UCSD-AML1 (cell line): ENCODE data around the gene CHMP3.
"Not testable (repeated sequence)": the region's sequence is repeated elsewhere in the genome, so short reads cannot be mapped to it uniquely, and the experiment has no call there.

Experiments used
- DNase-seq: peaks from one replicate; lab custom pipeline; 2025; ENCODE audit not compliant: unreplicated experiment; lab: John Stamatoyannopoulos, UW

Gene CHMP3

GRCh38 chr2:86512892-86513291 is 50.4 kb downstream of the CHMP3 start:
- DNase-seq: no peak

- no peak for DNase-seq
Observed at GRCh38 chr2:86512034-86512433, 51.2 kb downstream of the CHMP3 start.

- no peak for DNase-seq
Observed at GRCh38 chr2:86510436-86510933, 52.8 kb downstream of the CHMP3 start.

GRCh38 chr2:86507600-86507999 is 55.6 kb downstream of the CHMP3 start:
- no peak for DNase-seq

- no peak for DNase-seq
Observed at GRCh38 chr2:86500325-86501083, 62.7 kb downstream of the CHMP3 start.

GRCh38 chr2:86499326-86499725 is 63.9 kb downstream of the CHMP3 start:
- no peak for DNase-seq

GRCh38 chr2:86498468-86499260 is 64.6 kb downstream of the CHMP3 start:
- no peak for DNase-seq

- not testable (repeated sequence) for DNase-seq
Observed at GRCh38 chr2:86496391-86496790, 66.9 kb downstream of the CHMP3 start.

GRCh38 chr2:86492048-86492453 is 71.2 kb downstream of the CHMP3 start:
- no peak for DNase-seq

- no peak for DNase-seq
Observed at GRCh38 chr2:86491088-86491487, 72.2 kb downstream of the CHMP3 start.

- no peak for DNase-seq
Observed at GRCh38 chr2:86490245-86490644, 73.0 kb downstream of the CHMP3 start.

- DNase-seq: no peak
Observed at GRCh38 chr2:86489542-86489941, 73.7 kb downstream of the CHMP3 start.

GRCh38 chr2:86488561-86489250 is 74.5 kb downstream of the CHMP3 start:
- DNase-seq: no peak

GRCh38 chr2:86487062-86487461 is 76.2 kb downstream of the CHMP3 start:
- no peak for DNase-seq

GRCh38 chr2:86485802-86486201 is 77.4 kb downstream of the CHMP3 start:
- no peak for DNase-seq

GRCh38 chr2:86485103-86485502 is 78.1 kb downstream of the CHMP3 start:
- no peak for DNase-seq

GRCh38 chr2:86484385-86484784 is 78.9 kb downstream of the CHMP3 start:
- no peak for DNase-seq

GRCh38 chr2:86482034-86482433 is 81.2 kb downstream of the CHMP3 start:
- no peak for DNase-seq

GRCh38 chr2:86480105-86480504 is 83.1 kb downstream of the CHMP3 start:
- DNase-seq: no peak

- no peak for DNase-seq
Observed at GRCh38 chr2:86477349-86477748, 85.9 kb downstream of the CHMP3 start.

GRCh38 chr2:86476918-86477317 is 86.3 kb downstream of the CHMP3 start:
- DNase-seq: no peak

GRCh38 chr2:86476092-86476491 is 87.2 kb downstream of the CHMP3 start:
- no peak for DNase-seq
